ENCODE results near the gene GZF1.

Gene GZF1

DNA sequence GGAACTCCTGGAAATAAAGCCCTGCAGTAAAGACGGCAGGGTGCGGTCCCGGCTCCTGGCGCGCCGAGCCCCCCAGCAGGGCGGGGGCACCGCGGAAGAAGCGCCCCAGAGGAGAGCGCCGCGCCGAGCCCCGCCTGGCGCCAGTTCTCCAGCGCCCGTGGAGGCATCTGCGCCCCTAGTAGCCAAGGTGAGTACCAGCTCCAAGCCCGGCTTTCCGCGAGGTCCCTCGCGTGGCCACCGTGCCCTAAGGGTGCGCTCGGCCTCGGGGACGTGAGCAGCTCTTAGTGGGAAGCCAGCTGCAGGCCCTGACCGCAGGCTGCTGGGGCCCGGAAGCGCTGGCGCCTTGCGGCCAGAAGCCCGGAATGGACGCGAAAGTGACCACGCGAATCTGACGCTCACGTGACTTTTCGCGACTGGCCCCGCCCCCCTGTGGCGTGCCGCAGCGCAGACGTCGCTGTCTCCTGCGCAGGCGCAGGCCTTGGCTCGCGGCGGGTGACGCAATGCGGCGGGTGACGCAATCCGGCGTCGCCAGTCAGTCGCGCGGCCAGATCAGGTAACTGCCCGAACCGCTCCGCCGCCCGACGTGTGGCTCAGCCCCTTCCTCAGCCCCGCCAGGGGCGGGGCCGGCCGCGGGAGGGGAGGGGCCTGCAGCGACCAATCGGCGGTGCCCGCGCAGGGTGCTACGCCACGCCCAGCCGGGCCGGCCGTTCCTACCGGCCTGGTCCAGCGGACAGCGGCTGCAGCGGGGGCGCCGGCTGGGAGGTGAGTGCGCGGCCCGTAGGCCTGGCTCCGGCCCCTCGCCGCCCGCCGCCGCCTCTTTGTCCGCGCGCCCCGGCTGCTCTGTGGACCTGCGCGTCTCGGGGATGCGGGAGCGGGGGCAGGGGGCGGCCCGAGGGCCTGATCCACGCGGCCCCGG lies at the start of gene GZF1:
Gene GZF1 (plus strand): TSS at position 707 of the 916 bp plus-strand sequence. CDS start 2,202 bp downstream, outside the sequence.
- DNase-seq (ENCODE audit: low spot score): peak; percentile 97

DNA sequence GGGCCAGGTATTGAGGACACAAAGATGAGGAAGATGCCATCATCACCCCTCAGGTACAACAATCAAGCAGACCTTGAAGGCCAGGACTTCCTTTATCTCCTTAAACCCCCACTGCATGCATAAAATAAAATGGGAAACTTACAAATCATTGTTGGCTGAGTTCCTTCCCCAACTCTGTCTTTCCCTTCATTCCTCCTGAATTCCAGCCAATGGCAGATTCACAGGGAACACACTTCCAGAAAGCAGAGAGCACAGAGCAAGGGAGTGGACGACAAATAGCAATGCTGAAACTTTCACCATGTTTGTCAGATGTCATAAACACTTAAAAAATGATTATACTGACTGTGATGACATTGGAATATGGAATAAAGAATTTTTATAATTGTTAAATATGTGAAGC lies 48.7 kb upstream of the GZF1 start:
- no peak for DNase-seq (ENCODE audit: low spot score)

DNA sequence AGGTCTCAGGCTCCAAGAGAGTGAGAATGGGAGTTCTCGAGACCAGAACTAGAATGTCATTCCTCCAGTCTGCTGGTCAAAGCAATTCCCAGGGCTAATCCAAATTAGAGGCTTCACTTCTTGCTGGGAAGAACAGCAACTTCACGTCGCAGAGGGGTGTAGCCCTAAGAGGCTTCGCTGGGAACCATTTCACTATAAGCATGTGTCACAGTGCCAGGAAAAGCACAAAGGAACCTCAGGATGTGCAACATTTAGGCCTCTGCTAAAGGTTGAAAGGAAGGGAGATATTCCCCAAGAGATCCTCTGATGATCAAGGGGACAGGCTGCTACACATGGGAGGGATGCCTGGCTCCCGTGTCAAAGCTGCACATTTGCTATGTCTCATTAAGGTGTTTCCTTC lies 47.3 kb upstream of the GZF1 start:
- DNase-seq (ENCODE audit: low spot score): no peak

DNA sequence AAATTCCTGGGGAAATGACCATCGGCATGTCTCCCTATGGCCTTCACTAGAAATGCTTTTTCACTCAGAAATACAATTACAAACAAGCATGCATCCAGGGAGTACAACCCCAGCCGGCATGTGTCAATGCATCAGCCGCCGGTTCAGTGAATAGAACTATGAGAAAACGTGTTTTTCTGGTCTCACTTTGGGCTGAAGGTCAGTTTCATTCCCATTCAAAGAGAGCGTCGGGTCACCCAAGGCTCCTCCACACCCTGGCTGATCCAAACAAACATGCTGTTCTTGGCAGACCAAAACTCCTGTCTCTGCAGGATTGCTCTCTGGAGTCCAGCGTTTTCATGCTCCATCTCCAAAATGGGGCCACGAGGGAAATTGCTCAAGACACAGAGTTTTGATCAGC lies 46.9 kb upstream of the GZF1 start:
- no peak for DNase-seq (ENCODE audit: low spot score)

DNA sequence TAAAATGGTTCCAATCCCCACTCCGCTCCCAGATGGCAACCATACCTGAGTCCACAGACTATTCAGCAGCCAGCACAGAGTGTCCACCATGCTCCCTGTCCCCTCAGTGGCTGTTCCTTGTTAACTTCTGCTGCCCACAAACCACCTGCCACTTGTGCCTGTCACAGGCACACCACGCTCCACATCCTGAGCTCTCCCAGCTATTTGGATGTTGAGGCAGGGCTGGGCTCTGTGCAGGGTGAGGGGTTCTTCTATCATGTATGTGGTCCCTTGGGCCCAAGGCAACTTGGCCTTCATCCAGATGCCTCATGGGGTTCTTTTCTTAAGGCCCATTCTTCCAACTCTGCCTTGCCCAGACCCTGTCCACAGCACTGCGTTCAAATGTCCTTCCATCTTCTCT lies 45.4 kb upstream of the GZF1 start:
- no peak for DNase-seq (ENCODE audit: low spot score)

DNA sequence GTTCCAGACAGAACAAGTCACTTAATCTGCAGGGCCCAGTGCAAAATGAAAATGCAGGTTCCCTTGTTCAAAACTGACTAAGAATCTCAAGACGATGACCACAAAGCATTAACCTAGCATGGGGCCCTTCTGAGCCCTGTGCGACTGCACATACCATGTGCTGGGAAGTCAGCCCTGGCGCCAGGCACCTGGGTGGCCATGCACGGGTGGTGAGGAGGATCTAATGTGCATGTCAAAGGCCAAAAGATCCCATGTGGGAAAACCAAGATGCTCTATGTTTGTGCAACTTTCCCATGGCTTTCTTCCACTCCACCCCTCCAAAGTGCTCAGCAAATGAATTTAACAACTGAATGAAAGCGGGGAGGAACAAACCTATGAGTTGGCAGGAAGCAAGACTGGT lies 44.9 kb upstream of the GZF1 start:
- no peak for DNase-seq (ENCODE audit: low spot score)

DNA sequence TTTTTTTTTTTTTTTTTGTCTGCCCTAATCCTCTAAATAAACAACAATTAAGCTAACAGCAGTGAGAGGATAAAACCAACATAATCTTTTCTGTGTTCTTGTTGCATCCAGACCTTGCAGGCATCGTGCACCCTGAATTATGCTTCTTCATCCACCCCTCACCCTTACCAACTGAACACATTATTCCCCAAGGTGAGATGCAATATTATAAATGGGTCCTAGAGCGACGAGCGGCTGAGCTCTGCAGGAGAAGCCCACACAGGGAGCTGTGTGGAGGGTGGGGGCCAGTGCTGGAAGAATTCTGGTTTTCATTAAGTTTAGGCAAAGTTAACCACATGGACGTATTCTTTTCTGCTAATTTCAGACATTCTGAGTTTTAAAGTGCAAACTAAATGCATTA lies 43.6 kb upstream of the GZF1 start:
- no peak for DNase-seq (ENCODE audit: low spot score)

DNA sequence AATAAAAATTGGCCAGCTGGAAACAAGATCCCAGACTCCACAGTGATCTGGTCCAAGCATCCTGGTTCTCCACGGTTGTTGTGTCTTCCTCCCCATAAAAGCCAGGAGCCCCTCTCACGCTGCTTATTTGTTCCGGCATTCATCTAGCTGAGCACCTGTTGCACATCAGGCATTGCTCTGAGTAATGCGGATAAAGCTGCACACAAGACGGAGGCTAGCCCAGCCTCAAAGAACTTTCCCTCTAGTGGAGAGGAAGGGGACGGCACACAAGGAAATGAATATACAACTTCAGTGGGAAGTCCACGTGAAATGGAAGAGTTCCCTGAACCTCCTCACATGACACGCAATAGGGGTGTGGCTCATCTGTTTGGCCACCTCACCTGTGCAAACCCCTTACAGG lies 41.7 kb upstream of the GZF1 start:
- DNase-seq (ENCODE audit: low spot score): peak; percentile 19

DNA sequence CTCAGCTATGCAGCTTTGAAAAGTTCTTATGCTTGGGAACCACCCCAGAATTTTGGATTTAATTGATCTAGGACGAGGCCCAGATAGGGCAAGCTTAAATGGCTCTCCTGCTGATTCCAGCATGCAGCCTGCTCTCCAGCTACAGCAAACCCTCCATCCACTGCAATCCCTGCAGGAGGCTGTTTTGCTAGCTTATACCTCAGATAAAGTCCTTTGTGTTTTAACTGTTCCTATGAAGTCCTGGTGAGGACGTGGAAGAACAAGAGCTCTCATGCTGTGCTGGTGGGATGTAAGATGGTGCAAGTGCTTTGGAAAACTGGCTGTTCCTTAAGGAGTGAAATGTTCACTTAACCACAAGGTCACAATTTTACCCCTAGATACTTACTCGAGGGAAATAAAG lies 36.9 kb upstream of the GZF1 start:
- no peak for DNase-seq (ENCODE audit: low spot score)

DNA sequence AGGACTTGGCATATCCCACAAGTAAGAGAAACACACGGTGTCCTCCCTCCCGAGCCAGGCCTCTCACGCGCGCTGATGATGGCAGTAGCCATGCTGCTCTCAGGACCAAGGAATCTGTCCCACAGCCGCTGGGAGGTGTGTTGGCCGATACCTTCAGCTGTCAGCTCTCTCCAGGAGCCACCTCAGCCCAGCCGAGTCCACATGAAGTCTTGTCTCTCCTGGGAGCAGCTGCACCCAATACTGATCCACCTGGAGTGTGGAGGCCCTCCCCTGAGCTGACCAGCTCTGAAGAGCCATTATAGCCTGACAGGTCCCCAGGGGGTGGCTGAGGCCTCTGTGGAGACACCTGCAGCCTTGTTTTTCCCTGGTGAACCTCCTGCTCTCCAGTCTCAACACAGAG lies 35.2 kb upstream of the GZF1 start:
- DNase-seq (ENCODE audit: low spot score): no peak

DNA sequence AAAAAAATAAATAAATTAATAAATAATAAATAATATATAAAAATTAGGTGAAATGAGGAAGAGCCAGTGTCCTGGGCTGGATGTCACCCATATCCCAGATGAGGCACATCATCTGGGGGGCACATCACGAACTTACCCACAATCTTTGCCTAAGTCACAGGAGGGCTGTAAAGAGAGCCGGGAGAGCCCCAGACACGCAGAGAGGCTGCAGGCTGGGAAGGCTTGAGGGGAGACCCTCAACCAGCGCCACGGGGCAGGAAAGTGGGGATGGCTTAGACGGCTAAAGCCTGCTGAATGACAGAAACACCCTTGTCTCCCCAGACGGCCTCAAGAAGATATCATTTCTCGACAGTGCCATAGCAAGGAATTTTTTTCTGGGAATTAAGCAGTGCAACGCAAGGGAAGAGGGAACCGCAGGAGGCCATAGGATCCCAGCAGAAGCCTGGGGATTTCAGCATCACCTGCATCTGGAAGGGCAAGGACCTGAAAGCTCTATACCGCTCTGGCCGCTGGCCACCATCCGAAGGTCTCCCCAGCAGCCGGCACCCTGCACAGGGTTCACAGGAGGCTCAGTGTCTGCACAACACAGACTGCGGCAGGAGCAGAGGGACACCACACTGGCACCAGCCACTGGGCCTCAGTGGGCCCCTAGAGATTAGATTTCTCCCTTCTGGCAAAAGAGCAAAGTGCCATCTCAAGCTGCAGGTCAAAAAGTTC lies 34.2 kb upstream of the GZF1 start:
- DNase-seq (ENCODE audit: low spot score): no peak

DNA sequence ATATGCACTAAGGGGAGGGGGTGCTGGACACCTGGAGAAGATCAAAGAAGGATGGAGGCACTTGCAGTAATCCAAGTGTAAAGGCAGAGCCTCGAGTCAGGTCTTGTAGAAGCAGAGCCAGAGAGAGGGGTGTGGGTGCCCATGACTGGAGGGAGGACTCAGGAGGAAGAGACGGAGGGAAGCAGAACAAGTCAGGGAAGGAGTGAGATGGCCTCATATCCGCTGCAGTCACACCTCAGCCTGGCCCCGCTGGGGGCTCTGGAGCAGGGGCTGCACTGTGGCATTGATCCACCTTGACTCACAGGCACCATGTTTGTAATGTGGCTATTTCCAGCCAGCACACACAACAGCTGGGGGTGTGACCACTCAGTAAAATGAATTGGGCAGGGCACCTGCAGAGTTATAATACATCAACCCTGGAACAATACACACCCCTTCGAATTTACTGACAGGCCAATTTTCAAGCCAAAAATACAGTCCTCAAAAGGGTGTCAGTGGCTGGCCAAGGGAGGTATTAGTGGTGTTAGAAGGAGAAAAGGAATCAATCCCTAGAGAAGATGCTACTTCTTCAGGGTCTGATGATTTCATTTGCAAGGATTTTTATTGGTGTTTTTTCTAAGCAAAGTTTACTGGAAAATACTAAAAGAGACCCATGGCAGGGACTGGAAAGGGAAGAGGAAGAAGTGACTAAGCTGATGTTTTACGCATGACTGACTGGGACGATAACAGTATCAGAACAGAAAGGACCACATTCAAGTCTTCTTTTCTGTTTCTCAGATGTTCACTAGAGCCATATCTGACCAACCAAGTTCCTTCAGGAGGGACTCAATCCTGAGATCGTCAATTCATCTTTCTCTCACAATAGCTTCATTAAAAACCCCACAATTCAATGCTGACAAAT lies 30.3 kb upstream of the GZF1 start:
- no peak for DNase-seq (ENCODE audit: low spot score)

DNA sequence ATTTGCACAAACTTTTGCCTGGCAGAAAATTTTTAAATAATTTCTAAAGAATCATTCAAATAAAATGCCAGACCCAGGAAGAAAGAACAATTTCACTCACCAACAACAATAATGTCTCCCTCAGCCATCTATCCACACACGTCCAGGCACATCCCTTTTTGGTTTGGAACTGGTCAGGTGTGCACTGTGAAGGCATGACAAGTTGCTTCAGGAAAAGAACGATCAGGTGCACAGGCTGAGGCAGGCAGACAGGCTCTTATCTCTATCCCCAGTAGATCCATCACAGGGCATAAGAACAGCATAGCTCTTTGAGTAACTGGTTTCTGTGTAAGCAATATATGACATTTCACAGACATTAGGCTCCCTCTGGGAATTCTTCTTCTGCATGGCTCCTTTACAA lies 29.5 kb upstream of the GZF1 start:
- DNase-seq (ENCODE audit: low spot score): no peak

DNA sequence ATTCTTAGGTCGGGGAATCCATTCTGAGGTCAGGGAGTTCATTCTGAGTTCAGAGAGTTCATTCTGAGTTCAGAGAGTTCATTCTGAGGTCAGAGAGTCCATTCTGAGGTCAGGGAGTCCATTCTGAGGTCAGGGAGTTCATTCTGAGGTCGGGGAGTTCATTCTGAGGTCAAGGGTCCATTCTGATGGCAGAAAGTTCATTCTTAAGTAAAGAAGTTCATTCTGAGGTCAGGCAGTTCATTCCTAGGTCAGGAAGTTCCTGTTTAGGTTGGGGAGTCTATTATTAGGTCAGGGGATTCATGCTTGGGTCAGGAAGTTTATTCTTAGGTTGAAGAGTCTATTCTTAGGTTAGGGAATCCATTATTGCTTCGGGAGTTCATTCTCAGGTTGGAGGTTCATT lies 27.9 kb upstream of the GZF1 start:
- no peak for DNase-seq (ENCODE audit: low spot score)

DNA sequence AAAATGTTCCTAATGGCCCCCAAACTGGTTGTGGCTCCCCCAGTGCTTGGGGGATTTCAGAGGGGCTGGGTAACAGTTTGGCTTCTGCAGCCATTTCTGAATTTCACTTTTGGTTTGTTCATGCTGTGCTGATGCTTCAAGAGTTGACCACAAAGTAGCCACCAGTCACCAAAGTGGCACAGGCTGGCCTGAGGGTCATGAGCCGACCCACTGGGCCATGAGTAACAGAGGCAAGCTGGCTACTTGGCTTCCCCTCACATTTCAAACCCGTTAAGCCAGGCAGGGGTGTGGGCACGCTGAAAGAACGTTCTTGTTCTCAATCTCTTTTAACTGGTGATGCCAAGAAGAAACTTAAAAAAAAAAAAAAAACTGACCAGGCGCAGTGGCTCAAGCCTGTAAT lies 26.5 kb upstream of the GZF1 start:
- DNase-seq (ENCODE audit: low spot score): no peak

DNA sequence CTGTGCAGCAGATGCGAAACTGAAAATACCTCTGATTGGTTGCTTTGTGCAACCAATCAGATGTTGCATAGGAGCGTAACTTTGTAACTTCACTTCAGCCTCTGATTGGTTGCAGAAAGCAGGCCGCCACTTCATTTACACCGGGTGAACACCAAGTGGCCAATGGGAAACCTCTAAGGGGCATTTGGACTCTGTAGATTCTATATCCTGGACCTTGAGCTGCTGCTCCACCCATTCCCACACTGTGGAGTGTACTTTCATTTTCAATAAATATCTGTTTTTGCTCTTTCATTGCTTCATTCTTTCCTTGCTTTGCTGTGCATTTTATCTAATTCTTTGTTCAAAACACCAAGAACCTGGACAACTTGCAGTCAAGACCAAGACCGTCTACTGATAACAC lies 25.5 kb upstream of the GZF1 start:
- DNase-seq (ENCODE audit: low spot score): no peak

DNA sequence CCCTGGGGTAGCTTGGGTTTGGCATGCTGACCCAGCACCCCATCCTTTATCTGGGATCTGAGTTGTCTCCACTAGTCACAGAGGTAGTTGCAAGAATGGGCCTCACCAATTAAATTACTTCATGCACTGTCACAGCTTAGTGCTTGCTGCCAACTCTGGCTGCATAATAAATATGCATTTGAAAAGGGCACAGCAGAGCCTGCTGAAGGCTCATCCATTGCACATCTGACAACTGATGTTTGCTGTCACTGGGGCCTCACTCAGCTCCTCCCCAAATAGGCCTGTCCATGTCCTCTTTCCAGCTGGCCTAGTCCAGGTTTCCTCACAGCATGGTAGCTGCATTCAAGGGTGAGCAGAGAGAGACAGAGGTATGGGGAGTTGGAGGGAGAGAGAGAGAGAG lies 24.7 kb upstream of the GZF1 start:
- no peak for DNase-seq (ENCODE audit: low spot score)

DNA sequence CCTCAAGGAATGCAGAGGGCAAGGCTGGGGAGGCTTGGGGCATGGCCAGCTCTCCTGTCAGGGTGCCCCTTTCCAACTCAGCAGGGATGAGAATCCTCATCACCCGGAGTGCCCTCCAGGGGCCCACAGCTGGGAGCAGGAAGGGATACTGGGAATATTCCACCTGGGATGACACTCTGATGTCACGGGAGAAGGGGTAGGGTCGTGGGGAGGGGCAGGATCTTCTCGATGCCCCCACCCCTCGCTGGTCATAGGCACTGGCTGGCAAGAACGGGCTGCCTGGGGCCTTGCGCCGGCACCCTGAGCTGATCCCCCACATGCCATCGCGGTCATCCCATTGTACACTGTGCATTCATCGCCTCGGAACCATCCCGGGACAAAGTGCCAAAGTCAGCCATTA lies 22.0 kb upstream of the GZF1 start:
- DNase-seq (ENCODE audit: low spot score): no peak

DNA sequence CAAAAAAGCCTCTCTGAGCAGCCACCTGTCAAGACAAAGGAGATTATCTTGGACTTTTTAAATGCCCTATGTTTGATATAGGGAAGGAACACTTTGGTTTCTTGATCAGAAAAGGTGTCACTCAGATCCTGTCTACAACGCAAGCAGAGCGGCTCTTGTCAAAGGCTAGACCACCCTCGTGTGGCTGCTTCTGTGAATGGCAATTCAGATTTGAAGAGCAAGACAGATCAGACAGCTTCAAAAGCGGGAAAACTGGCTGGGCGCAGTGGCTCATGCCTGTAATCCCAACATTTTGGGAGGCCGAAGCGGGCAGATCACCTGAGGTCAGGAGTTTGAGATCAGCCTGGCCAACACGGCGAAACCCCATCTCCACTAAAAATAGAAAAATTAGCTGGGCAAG lies 21.5 kb upstream of the GZF1 start:
- peak; percentile 71 for DNase-seq (ENCODE audit: low spot score)

DNA sequence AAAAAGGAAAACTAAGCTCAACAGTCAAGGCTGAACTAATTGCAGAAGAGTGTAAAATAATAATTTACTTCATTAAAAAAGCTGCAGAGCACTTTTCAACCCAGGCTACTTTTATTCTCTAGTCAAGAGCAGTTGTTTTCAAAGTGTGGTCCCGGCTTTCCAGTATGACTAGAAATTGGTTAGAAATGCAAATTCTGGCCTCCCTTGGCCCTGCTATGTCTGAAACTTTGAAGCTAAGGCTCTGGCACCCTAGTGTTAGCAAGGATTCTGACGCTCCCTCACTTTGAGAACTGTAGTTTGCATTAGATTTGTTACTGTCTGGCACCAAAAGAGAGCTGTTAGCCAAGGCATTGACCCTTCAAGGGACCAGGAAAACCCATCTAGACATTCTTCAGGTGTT lies 20.9 kb upstream of the GZF1 start:
- DNase-seq (ENCODE audit: low spot score): no peak

DNA sequence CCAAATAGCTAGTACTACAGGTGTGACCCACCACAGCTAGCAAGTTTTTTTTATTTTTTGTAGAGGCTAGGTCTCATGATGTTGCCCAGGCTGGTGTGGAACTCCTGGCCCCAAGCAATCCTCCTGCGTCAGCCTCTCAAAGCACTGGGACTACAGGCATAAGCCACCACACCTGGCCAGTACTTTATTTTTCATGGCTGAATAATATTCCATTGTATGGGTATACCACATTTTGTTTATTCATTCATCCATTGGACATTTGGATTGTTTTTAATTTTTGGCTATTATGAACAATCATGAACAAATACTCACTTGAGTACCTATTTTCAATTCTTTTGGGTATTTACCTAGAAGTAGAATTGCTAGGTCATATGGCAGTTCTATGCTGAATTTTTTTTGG lies 18.4 kb upstream of the GZF1 start:
- no peak for DNase-seq (ENCODE audit: low spot score)

DNA sequence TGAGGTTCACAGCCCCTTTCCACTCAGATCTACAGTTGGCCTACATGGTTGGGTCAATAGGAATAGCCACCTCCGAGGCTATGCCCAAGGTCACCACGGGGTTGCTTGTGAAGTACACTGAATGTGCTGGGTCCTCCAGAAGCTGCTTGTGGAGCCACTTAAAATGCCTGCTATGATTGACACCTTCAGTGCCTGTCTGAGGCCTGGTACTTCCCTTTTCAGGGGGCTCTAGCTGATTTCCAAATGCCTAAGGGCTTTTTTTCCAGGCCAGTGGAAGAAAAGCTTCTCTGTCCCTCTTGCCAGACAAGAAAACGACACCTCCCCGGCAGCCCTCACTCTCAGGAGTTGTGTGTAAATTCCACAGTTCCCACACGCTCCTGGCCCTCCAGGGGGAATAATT lies 17.6 kb upstream of the GZF1 start:
- DNase-seq (ENCODE audit: low spot score): no peak

DNA sequence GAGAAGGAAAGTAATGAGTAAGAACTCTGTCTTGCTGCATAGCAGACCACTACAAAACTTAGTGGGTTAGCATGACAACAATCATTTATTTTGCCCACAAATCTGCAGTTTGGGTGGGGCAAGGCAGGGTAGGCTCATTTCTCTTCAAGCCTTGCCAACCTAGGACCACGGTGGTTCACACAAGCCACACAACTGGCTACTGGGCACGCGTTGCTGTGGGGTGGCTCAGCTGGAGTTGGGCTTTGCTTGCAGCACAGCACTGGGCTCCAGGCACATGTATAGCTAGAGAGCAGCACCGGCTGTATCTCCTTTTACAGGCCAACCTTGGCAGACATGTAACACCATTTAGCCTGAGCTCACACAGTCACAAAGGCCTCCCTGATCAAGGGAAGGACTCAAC lies 16.0 kb upstream of the GZF1 start:
- no peak for DNase-seq (ENCODE audit: low spot score)
